GM21390 (cell line): ENCODE measurements around the gene NRDE2.
"Not testable (repeated sequence)": the region's sequence is repeated elsewhere in the genome, so short reads cannot be mapped to it uniquely, and the experiment has no call there.

Source experiments
- ATAC-seq: cut with Tn5 transposase; IDR thresholded peaks from one replicate; pipeline ENCODE4 v1.9.1; 2021; ENCODE audit not compliant: unreplicated experiment

NRDE2 gene

DNA sequence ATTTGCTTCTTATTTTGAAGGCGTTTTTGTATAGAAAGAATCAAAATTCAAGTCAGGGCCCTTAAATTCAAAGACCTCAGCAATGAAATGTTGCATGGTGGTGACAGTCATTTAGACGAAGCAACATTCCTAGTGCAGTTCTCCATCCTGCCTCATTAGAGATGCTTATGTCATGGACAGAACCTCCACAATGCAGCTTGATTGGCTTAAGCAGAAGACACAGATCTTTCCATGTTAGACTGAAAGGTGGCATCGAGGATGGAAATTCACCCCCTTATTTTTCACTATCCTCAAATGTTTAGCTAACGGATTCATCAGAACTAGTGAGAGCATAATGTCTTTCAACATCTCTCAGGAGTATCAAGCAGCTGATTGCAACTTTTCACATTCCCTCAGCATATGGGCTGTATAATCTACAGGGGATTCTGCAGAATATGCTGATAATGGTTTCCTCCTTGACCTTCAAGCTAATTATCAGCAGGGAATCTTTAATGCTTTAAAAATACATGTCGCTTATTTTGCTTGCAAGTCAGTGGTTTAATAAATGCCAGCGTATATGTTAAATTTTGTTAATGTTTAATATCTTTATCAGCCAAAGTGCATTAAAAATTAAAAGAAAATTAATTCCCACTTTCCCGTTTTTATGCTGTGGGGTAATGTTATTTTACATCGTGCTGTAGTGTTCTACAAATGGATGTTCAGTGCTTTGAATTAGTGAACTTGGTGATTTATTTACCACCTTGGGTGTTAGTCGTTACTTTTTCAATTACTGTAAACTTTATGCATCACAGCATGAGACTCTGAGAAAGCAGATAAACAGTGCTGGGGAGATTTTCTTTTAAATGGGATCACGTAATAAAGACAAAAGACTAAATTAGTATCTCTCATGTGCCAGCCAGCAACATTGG is 12.8 kb upstream of the NRDE2 start:
- ATAC-seq = no peak

- ATAC-seq = no peak
Observed at GRCh38 chr14:90342327-90342726, 10.6 kb upstream of the NRDE2 start.

- no peak for ATAC-seq
Observed at GRCh38 chr14:90341784-90342183, 10.0 kb upstream of the NRDE2 start.

DNA sequence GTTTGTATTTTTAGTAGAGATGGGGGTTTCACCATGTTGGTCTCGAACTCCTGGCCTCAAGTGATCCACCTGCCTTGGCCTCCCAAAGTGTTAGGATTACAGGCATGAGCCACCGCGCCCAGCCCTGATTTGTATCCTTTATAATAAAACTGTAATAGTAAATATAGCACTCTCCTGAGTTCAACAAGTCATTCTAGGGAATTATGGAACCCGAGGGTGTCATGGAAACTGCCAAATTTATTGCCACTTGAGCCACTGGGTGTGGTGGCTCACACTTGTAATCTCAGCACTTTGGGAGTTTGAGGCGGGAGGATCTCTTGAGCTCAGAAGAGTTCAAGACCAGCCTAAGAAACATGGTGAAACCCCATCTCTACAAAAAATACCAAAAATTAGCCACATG is 9.5 kb upstream of the NRDE2 start:
- not testable (repeated sequence) for ATAC-seq

GRCh38 chr14:90336985-90337384 is 5.2 kb upstream of the NRDE2 start:
- no peak for ATAC-seq

- ATAC-seq = no peak
Observed at GRCh38 chr14:90336401-90336800, 4.7 kb upstream of the NRDE2 start.

DNA sequence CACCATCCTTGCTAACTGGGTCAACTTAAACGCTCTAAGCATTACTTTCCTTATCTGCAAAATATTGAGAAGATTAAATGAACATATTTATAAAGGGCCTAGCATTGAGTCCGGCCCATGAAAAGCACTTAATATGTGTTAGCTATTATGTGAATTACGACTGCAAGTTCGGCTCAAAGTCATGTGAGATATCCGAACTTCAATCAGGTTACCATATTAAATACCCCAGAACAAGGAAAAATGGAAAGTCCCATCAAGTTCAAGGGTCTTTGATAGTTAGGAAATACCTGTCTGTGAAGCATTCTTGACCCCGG is 487 bp upstream of the NRDE2 start:
- ATAC-seq = peak; percentile 5

- no peak for ATAC-seq
Observed at GRCh38 chr14:90330203-90331196, 1.2 kb downstream of the NRDE2 start.

- no peak for ATAC-seq
Observed at GRCh38 chr14:90321891-90322290, 9.8 kb downstream of the NRDE2 start.

DNA sequence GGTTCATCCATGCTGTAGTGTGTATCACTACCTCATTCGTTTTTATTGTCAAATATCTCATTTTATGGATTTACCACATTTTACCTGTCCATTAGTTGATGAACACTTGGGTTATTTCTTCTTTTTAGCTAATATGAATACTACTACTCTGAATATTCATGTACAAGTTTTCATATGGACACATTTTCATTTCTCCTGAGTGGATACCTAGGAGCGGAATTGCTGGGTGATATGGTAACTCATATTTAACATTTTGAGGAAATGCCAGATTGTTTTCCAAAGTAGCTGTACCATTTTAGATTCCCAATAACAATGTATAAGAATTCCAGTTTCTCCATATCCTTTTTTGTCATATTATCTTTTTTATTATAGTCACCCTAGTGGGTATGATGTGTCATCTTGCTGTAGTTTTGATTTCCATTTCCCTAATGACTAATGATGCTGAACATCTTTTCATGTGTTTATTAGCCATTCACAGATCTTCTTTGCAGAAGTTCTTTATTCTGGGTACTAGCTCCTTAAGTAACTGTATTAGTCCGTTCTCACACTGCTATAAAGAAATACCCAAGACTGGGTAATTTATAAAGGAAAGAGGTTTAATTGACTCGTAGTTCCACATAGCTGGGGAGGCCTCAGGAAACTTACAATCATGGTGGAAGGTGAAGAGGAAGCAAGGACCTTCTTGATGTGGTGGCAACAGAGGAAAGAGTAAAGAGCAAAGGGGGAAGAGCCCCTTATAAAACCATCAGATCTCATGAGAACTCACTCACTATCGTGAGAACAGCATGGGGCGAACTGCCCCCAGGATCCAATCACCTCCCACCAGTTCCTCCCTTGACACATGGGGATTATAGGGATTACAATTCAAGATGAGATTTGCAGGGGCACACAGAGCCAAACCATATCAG is 11.9 kb downstream of the NRDE2 start:
- no peak for ATAC-seq

DNA sequence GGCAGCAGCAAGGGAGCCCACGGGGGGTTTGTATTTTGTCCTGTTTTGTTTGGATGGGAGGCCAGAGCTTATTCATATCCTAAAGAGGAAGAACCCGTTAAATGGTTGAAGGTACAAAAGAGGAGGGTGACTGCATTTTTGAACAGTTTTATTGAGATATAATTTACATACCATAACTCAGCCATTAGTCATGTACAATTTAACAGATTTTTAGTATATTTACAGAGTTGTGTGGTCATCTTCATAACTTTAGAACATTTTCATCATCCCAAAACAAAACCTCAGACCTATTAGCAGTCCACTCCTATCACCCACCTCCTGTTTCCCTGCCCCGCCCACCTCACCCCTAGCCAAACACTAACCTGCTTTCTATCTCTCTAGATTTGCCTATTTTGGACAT is 12.6 kb downstream of the NRDE2 start:
- no peak for ATAC-seq

DNA sequence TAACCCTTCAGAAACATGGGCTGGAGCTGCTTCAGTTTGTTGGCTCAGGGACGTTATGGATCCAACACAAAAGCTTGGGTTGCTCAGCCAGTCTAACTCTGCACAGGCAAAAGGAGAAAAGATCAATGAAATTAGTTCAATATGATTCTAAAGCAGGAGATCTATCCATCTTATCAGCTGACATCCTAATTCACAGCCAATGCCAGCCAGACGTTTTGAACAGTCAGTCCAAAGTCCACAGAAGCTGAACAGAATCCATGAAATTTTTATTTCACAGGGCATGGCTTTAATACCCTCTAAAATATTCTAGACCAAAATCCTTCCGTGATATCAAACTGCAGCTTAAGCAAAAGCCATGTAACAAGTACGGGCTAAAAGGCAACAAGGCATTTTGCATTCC is 13.7 kb downstream of the NRDE2 start:
- ATAC-seq = no peak

DNA sequence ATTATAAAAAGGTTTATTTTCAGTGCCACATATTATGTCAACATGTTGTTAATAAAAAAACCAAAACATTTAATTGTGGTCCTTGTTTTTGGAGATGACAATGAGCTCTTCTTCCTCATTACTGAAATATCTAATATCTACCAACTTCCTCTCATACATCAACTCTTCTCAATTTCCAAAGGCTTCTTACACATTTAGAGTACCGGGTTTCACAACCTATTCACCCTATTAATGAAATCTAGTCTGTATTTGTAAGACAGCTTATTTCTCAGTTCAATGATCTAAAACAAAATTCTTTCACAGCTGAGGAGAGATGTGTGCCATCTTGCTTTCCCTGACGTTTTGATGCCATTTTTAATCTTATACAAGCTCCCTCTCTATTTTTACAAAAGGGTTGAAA is 14.5 kb downstream of the NRDE2 start:
- ATAC-seq = no peak

DNA sequence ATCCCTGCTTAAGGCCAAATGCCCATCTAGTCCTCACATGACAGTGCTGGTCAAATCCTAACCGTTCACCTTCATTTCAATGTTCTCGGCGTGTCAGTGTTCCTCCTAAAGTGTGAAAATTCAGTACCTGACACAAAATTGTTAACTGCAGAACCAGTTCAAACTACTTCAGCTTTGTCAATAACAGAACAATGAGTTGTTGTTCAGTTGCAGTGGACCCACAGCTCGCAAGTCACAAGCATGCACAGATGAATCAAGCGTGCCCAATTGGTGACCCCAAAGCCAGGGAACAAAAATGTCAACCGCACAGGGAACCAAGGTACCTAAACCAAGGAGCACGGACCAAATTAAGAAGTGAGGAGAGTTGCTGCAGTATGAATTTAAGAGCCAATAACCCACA is 23.2 kb downstream of the NRDE2 start:
- ATAC-seq = no peak

DNA sequence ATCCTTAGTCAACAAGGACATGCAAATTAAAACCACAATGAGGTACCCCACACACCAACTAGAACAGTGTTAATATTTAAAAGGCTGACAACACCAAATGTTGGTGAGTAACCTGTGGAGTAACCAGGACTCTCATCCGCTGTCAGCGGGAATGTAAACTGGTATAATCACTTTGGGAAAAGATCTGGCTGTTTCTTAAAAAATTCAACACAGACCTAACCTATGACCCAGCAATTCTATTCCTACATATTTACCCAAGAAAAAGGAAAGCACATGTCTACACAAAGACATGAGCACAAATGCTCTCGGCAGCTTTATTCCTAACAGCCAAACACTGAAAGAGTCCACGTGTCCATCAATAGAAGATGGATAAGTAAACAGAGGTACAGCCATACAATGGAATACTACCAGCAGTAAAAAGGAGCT is 26.6 kb downstream of the NRDE2 start:
- ATAC-seq = no peak

DNA sequence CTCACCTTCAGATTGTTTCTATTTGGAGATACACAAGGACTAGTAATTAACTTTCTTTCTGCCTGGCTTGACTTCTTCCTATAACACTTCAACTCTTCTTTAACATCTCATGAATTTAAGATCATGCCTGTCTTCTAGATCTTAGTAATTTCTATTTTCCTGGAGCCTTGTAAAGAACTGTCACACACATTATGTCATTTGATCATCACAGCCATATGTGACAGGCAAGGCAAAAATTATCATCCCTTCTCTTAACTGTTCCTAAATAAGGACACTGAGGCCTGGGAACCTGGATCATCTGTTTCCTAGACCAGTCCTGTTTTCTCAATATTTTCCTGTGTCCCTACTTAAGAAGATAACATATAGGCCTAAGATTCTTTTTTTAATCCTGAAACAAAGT is 27.2 kb downstream of the NRDE2 start:
- ATAC-seq = no peak

DNA sequence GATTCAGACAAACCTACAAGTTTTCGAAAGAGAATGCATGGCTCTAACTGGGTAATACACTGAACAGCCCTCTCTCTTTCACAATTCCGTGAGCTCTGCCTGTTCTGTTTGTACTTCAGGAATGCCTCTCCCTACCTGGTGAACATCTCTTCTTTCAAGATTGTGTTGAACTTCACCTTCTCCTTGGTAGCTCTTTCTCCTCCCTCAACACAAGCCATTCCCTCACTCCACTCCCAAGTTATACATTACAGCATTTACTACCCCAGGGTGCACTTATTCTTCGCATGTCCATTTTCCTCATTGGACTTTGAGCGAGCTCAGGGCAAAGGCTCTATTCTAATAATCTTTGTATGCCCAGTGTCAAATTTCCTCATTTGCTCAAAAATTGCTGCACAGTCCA is 28.3 kb downstream of the NRDE2 start:
- ATAC-seq = no peak

DNA sequence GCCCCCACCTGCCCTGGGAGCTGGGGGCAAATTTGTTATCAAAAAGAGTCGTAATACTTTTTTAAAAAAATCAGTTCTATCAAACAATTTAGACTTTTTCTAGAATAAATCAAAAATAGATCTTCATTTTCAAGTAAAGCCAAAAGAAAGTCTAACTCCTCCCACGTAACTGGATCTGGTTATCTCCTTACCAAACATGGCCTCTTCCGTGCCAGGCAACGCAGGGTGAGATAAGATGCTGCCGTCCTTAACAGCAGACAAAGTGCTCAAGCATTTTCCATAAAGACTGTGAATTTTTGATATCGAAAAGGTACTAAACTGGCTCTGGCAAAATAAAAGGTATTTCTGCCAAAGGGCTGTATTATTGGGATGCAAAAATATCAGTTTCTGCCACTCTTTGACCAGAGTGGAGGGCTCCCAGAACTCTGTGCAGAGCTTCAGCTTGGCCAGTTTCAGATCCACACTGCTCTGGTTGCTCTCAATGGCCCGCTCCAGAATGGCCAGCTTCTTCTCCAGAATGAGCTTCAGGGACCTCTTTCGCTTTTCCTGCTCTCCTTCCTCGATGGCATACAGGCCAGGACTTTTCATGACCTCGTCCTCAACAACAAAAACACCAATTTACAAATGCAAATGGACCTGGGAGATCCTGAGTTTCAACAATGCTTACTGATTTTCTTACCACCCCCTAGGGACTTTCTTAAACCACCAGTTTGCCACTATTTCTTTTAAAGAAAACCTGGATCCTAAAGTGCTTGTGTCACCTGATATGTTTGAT is 29.0 kb downstream of the NRDE2 start:
- no peak for ATAC-seq

- ATAC-seq = no peak
Observed at GRCh38 chr14:90301668-90302090, 30.1 kb downstream of the NRDE2 start.

DNA sequence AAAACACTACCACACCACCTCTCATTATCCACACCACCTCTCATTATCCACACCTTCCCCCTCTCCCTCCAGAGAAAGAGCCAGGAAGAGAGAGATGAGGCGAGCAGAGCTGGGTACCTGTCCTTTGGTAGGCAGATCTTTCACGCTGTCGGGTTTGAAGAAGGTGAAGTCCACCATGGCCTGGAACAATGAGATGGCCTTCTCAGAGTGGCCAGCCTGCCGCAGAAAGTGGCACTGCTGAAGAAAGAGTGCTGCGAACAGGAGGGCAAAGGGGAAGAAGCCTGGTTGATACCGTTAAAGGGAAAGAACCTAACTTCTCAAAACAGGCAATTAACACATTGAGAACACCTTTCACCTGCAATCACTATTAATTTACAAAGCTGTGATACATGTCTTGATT is 30.6 kb downstream of the NRDE2 start:
- no peak for ATAC-seq
